ENCODE measurements around the gene PCDHA3. TPM values are rescaled to one million over a fixed set of nuclear protein-coding genes. Genes with fewer than 3 reads are reported as not detected.

PCDHA3 gene
- total RNA-seq, 1 experiment from 2014 or later = not detected

DNA sequence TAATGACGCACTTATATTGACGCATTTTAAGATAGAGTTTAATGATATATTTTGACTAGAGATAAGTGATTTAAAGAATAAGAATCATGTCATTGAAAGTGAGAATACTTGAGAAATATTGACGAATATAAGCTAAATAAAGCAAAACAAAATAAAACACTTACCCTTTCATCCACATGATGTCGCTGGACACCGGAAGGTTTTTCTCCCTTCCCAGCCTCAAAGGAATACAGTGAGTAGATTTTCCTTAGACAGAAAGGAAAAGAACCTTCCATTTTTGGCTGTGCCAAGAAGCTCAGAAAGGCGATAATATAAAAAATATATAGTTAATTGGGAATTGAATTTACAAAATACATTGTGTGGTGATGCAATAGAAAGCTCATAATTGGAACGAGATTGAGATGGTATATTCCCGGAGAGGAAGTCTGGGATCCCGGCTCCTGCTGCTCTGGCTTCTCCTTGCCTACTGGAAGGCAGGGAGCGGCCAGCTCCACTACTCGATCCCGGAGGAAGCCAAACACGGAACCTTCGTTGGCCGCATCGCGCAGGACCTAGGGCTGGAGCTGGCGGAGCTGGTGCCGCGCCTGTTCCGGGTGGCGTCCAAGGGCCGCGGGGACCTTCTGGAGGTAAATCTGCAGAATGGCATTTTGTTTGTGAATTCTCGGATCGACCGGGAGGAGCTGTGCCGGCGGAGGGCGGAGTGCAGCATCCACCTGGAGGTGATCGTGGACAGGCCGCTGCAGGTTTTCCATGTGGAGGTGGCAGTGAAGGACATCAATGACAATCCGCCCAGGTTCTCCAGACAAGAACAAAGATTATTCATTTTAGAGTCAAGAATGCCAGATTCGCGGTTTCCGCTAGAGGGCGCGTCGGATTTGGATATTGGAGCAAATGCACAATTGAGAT is 20.8 kb downstream of the PCDHA3 start, which contains the start of gene PCDHA5:
TSS of gene PCDHA5 (plus strand) at position 239 of the 906 bp plus-strand sequence.
- H3K79me2 ChIP-seq (ENCODE audit: insufficient read depth, low read length) = no peaks in the 10 kb centered on the region
- no peaks in the 10 kb centered on the region for H3K27me3 ChIP-seq (ENCODE audit: insufficient read depth, low read length)
- H3K27ac Mint-ChIP-seq = no peak within 1 kb of the TSS
- no peak within 1 kb of the TSS for H2BK5ac ChIP-seq (ENCODE audit: insufficient read length, low read length)
- no peaks in the 10 kb centered on the region for H3K27me3 Mint-ChIP-seq (ENCODE audit: low read depth)
- H2AK5ac ChIP-seq (ENCODE audit: insufficient read length, low read length) = no peak within 1 kb of the TSS
- H4K8ac ChIP-seq (replicated peaks; ENCODE audit: insufficient read length, low read depth, low read length) = no peak within 1 kb of the TSS
- peaks cover 3% of the 10 kb centered on the region for H3K23me2 ChIP-seq (ENCODE audit: insufficient read length, low read depth, low read length, poor library complexity, severe bottlenecking)
- H4K20me1 ChIP-seq (ENCODE audit: control insufficient read depth, insufficient read depth, insufficient read length) = no peaks in the 10 kb centered on the region
- H2BK15ac ChIP-seq (ENCODE audit: low read depth, low read length) = no peak within 1 kb of the TSS
- H3K23ac ChIP-seq (ENCODE audit: insufficient read length, low read depth, low read length) = no peak within 1 kb of the TSS
- no peak within 1 kb of the TSS for H3K4me2 ChIP-seq (ENCODE audit: insufficient read depth, insufficient read length, low read length)
- H3K9ac ChIP-seq (ENCODE audit: extremely low read depth, insufficient read length, low read length) = no peak within 1 kb of the TSS
- H3K4ac ChIP-seq (ENCODE audit: low read depth, low read length) = no peak within 1 kb of the TSS
- H3K9me3 Mint-ChIP-seq = peaks cover 0 to 16% of the 10 kb centered on the region in 2 experiments; a peak in 2 of 5 replicates
- no peak within 1 kb of the TSS for H3K4me3 Mint-ChIP-seq
- H3T11ph ChIP-seq (ENCODE audit: low read length) = no peak within 1 kb of the TSS
- H2AFZ ChIP-seq (ENCODE audit: low read length) = no peak within 1 kb of the TSS
- H2BK20ac ChIP-seq (ENCODE audit: low read depth, low read length, poor library complexity, severe bottlenecking) = no peak within 1 kb of the TSS
- 100% methylated on average over 1 of the region's 39 CpGs for WGBS (ENCODE audit: extremely low coverage, insufficient read length, low lambda C conversion rate)
- no peak within 1 kb of the TSS for H3K56ac ChIP-seq (ENCODE audit: insufficient read length, low read depth, low read length)
- no peak within 1 kb of the TSS for H2BK120ac ChIP-seq (ENCODE audit: low read depth, low read length, poor library complexity, severe bottlenecking)
- peaks cover 9 to 18% (median 15%) of the 10 kb centered on the region in 3 experiments for H3K36me3 Mint-ChIP-seq (ENCODE audit: insufficient read depth in 1 of 3, low read depth in 3 of 3)
- H3K9me3 ChIP-seq (ENCODE audit: control insufficient read depth, low read depth, low read length) = no peaks in the 10 kb centered on the region
- no peak within 1 kb of the TSS for H3K27ac ChIP-seq (ENCODE audit: insufficient read length, low read depth, low read length)
- TF ChIP-seq, protein P1, sequence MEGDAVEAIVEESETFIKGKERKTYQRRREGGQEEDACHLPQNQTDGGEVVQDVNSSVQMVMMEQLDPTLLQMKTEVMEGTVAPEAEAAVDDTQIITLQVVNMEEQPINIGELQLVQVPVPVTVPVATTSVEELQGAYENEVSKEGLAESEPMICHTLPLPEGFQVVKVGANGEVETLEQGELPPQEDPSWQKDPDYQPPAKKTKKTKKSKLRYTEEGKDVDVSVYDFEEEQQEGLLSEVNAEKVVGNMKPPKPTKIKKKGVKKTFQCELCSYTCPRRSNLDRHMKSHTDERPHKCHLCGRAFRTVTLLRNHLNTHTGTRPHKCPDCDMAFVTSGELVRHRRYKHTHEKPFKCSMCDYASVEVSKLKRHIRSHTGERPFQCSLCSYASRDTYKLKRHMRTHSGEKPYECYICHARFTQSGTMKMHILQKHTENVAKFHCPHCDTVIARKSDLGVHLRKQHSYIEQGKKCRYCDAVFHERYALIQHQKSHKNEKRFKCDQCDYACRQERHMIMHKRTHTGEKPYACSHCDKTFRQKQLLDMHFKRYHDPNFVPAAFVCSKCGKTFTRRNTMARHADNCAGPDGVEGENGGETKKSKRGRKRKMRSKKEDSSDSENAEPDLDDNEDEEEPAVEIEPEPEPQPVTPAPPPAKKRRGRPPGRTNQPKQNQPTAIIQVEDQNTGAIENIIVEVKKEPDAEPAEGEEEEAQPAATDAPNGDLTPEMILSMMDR (conservative IDR thresholded peaks at IDR 0.05) = peak; percentile 34; the same call in 1 of the 3 replicates
- H3K4me1 Mint-ChIP-seq = no peaks in the 10 kb centered on the region
- no peak for DNase-seq
- no peaks in the 10 kb centered on the region for H3K4me1 ChIP-seq (ENCODE audit: insufficient read depth, low read length)
- no peak within 1 kb of the TSS for H4K91ac ChIP-seq (ENCODE audit: insufficient read length, low read depth, low read length)
- no peak within 1 kb of the TSS for H4K5ac ChIP-seq (ENCODE audit: insufficient read length, low read depth, low read length)
- H3K18ac ChIP-seq (ENCODE audit: insufficient read length, low read depth, low read length) = no peak within 1 kb of the TSS
- no peak within 1 kb of the TSS for H3K14ac ChIP-seq (ENCODE audit: insufficient read depth, low read length)
- no peak within 1 kb of the TSS for H2BK12ac ChIP-seq (ENCODE audit: insufficient read length, low read depth, low read length)
- H3K79me1 ChIP-seq (ENCODE audit: insufficient read depth, low read depth, low read length, poor library complexity, severe bottlenecking) = no peaks in the 10 kb centered on the region
